ENCODE measurements around the gene SNCG.

- TF ChIP-seq CTCF (IDR thresholded peaks at IDR 0.05; ENCODE audit: low read length): no peak
- TF ChIP-seq EZH2 (optimal IDR thresholded peaks at IDR 0.05; ENCODE audit: low read depth, low read length): no peak
- TF ChIP-seq EZH2phosphoT487 (IDR thresholded peaks at IDR 0.05; ENCODE audit: low read length): no peak
These were observed 17.7 kb upstream of the SNCG start for GRCh38 chr10:86940677-86941076.

Measured in MM.1S (cell line).